Heart left ventricle (tissue), 16 donors: ENCODE results near the gene PLCXD1. TPM values are rescaled to one million over a fixed set of nuclear protein-coding genes. Genes with fewer than 3 reads are reported as not detected.

Experiments
- ATAC-seq, 4 donors: fragments of 200-7000 bp; cut with Tn5 transposase; one replicate each; pipeline ENCODE4 v1.9.1; 2020 to 2022; ENCODE audit warnings: moderate library complexity in 4 of 4, mild to moderate bottlenecking in 3 of 4, moderate number of reproducible peaks in 1 of 4
- DNase-seq, 5 donors: peaks; one replicate each; pipeline ENCODE4 v3.0.0-alpha.2; 2020
- H3K27ac ChIP-seq, 12 donors: fragments of 200-600 bp; sonication (generic) in 4 of 12; one replicate each; pipeline versions ENCODE4 v1.5.0 to v1.8.0; 2016 to 2022; ENCODE audit warnings: mild to moderate bottlenecking in 2 of 12
- H3K27me3 ChIP-seq, 9 donors: fragments of 200-600 bp; sonication (generic) in 2 of 9; one replicate each; pipeline versions ENCODE4 v1.5.1 to v1.8.0; 2016 to 2022; ENCODE audit warnings: mild to moderate bottlenecking in 3 of 9
- H3K36me3 ChIP-seq, 9 donors: fragments of 200-600 bp; sonication (generic) in 2 of 9; one replicate each; pipeline versions ENCODE4 v1.5.0 to v1.8.0; 2018 to 2022; ENCODE audit warnings: mild to moderate bottlenecking in 2 of 9
- H3K4me1 ChIP-seq, 12 donors: fragments of 200-600 bp; sonication (generic) in 4 of 12; one replicate each; pipeline versions ENCODE4 v1.5.0 to v1.8.0; 2016 to 2022; ENCODE audit warnings: mild to moderate bottlenecking in 3 of 12
- H3K4me3 ChIP-seq, 12 donors: fragments of 200-600 bp; sonication (generic) in 4 of 12; one replicate each; pipeline versions ENCODE4 v1.5.0 to v1.8.0; 2017 to 2022; ENCODE audit warnings: mild to moderate bottlenecking in 9 of 12, moderate library complexity in 4 of 12
- H3K9me3 ChIP-seq, 12 donors: fragments of 200-600 bp; sonication (generic) in 4 of 12; one replicate each; pipeline versions ENCODE4 v1.5.0 to v1.8.0; 2016 to 2022; ENCODE audit warnings: mild to moderate bottlenecking in 1 of 12
- CTCF ChIP-seq, 12 donors: fragments of 200-600 bp; sonication (generic) in 4 of 12; IDR thresholded peaks; one replicate each; pipeline versions ENCODE4 v1.5.0 to v1.8.0; 2018 to 2022; ENCODE audit warnings: antibody characterized with exemption in 12 of 12, mild to moderate bottlenecking in 5 of 12
- POLR2A ChIP-seq, 2 donors: fragments of 450-650 bp; IDR thresholded peaks; one replicate each; pipeline ENCODE4 v1.6.1; 2017; ENCODE audit warnings: antibody characterized with exemption in 2 of 2, mild to moderate bottlenecking in 2 of 2, moderate library complexity in 2 of 2
- WGBS, 4 donors: extraction: QIAGEN DNeasy Blood & Tissue Kit in 2 of 4; methylation state at CpG; one replicate each; pipeline versions ENCODE4 v1.1.5 to v1.1.7; 2013 to 2018; 5-methylcytosine and 5-hydroxymethylcytosine counted together
- intact Hi-C, 10 donors: fragments of 100-400 bp; cut with DNase I; formaldehyde crosslinking; loops; one replicate each; pipeline versions ENCODE4 v1.11.1 to v1.14.2; 2022
- polyA plus RNA-seq, 2 donors: library from polyadenylated mRNA; stranded (reverse); fragments of 200-250 nt; gene quantifications; one replicate each; pipeline ENCODE4 v1.2.3, GENCODE V29; 2013
- total RNA-seq, 9 donors: library from RNA; depleted of rRNA in 2 of 9; stranded (reverse); fragments of >200 nt in 2 of 9; fragmentation: NEBNext Ultra II Directional in 3 of 9; extraction: Animal tissue kit (Norgen Biotek cat#: 25700) in 3 of 9; gene quantifications; one replicate each; pipeline versions ENCODE4 v1.1.0 to v1.2.4, GENCODE V29; 2016 to 2023
- donor health status: ischemic (EF 13 %, LVEDD 7.1; RV severe dilation, severe dysfunction).
- donor health status: healthy with polysubstance abuse.
- donor health status: DM: no; HTN: yes; CAD: no.
- donor health status: DM: no; HTN: no; CAD: no.
- donor health status: ischemic (EF 25% LVEDD 6.9; RV normal size, moderate dysfunction).
- donor health status: ischemic (EF 25% LVEDD 5.7; RV mildly dilated, moderate dysfunction).
- donor health status: healthy.
- donor health status: DM: yes; HTN: yes; CAD: no.
- donor health status: ischemic (EF 35%, LVEDD 5.7; RV mildly dilated, moderate dysfunction).
- donor health status: nonischemic (EF 11% LVEDD 7.7; RV severe dilation, severe dysfunction).
- donor health status: DM: yes; HTN: yes; CAD: no.
- donor health status: PGD.
- donor health status: ischemic (EF 29% LVEDD 5.4; RV normal size, mild dysfunction).
- donor health status: nonischemic (EF 23%, LVEDD 6.1; RV moderate dilation, normal function).

The PLCXD1 gene
- total and polyA plus RNA-seq, 11 donors = 0.81 to 27.0 (median 3.0) TPM

- WGBS, 4 donors = 95 to 97% (median 97%) methylated on average over 31 to 58 of the region's 58 CpGs
These were observed 26.3 kb downstream of the PLCXD1 start for GRCh38 chrX:307261-308111.

DNA sequence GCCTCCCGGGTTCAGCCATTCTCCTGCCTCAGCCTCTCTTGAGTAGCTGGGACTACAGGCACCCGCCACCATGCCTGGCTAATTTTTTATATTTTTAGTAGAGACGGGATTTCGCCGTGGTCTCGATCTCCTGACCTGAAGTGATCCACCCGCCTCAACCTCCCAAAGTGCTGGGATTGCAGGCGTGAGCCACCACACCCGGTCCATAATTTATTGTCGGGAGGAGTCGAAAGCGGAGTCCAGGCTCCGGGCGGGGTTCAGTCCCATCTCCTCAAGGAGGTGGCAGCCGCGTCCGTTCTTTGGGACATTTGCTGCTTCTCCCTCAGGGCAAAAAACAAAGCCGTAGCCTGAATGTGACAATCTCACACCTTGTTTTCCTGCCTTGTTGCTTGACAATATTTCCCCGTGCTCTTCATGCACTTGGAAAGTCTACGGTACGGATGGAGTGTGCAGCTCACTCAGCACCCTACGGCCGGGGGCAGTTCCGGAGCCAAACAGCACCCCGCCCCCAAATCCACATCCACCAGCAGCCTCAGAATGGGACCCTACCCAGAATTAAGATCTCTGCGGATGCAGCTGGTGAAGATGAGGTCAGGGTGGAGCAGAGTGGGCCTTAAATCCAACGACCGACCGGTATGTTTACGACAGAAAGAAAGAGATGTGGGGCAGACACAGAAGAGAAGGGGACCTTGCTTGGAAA lies 27.8 kb downstream of the PLCXD1 start:
- Histone ChIP-seq H3K36me3 (peaks cover 0 to 93% (median 82%) of the 10 kb centered on the region in 9 donors), H3K27ac (no peak overlapping the region), H3K4me3 (no peak overlapping the region), H3K9me3 (peaks cover 0 to 6% (median 0%) of the 10 kb centered on the region in 12 donors), H3K4me1 (no peaks in the 10 kb centered on the region), H3K27me3 (no peaks in the 10 kb centered on the region)
- 95 to 97% (median 96%) methylated on average over 30 of the region's 30 CpGs for WGBS, 4 donors
- intact Hi-C loops = no loop called here
- no peak for TF ChIP-seq CTCF (IDR thresholded peaks at IDR 0.05)
- TF ChIP-seq POLR2A (IDR thresholded peaks at IDR 0.05) = no peak
- ATAC-seq (no peak), DNase-seq (peak in 3 of 5 donors; percentile 6 to 22 (median 9))

More at GRCh38 chrX:307261-308111, 26.3 kb downstream of the PLCXD1 start:
- TF ChIP-seq CTCF (IDR thresholded peaks at IDR 0.05) (no peak), POLR2A (IDR thresholded peaks at IDR 0.05) (no peak)
- peaks cover 0 to 84% (median 72%) of the 10 kb centered on the region in 9 donors for H3K36me3 ChIP-seq
- DNase-seq (peak in 4 of 5 donors; percentile 15 to 61 (median 18)), ATAC-seq (no peak)
- peaks cover 0 to 6% (median 0%) of the 10 kb centered on the region in 12 donors for H3K9me3 ChIP-seq
- no peaks in the 10 kb centered on the region for H3K27me3 ChIP-seq
- no peaks in the 10 kb centered on the region for H3K4me1 ChIP-seq
- no peak overlapping the region for H3K27ac ChIP-seq
- H3K4me3 ChIP-seq = no peak overlapping the region
- intact Hi-C loops = no loop called here

- H3K27ac ChIP-seq = no peak overlapping the region
- DNase-seq = peak in 4 of 5 donors; percentile 8 to 27 (median 16)
- WGBS, 4 donors = 91 to 98% (median 94%) methylated on average over 16 to 25 of the region's 25 CpGs
- ATAC-seq = no peak
- no peaks in the 10 kb centered on the region for H3K4me1 ChIP-seq
- TF ChIP-seq POLR2A (IDR thresholded peaks at IDR 0.05) = no peak
- TF ChIP-seq CTCF (IDR thresholded peaks at IDR 0.05) = no peak
- intact Hi-C loops = no loop called here
- no peak overlapping the region for H3K4me3 ChIP-seq
- H3K27me3 ChIP-seq = no peaks in the 10 kb centered on the region
- H3K36me3 ChIP-seq = peaks cover 0 to 87% (median 82%) of the 10 kb centered on the region in 9 donors
- H3K9me3 ChIP-seq = peaks cover 0 to 3% (median 0%) of the 10 kb centered on the region in 12 donors
These were observed 29.5 kb downstream of the PLCXD1 start for GRCh38 chrX:310621-311155.
